B cell (primary cell): ENCODE measurements around the gene KIF9. TPM values are rescaled to one million over a fixed set of nuclear protein-coding genes. Genes with fewer than 3 reads are reported as not detected.

ENCODE experiments used
- ATAC-seq: fragments of 200-7000 bp; cut with Tn5 transposase; one replicate; pipeline ENCODE4 v1.10.0; 2021; ENCODE audit warnings: low read depth, mild to moderate bottlenecking, moderate number of reproducible peaks, moderate library complexity
- CTCF ChIA-PET: fragments of 350-600 bp; sonication (Branson Sonifier 250); formaldehyde crosslinking; loops from one replicate; lab custom pipeline; 2021; ENCODE audit warnings: antibody characterized with exemption, inconsistent platforms; lab: Charles Lee
- POLR2A ChIA-PET: fragments of 350-600 bp; sonication (Branson Sonifier 250); formaldehyde crosslinking; loops from one replicate; lab custom pipeline; 2021; ENCODE audit warnings: antibody characterized with exemption; lab: Charles Lee
- DNase-seq: peaks from one replicate; pipeline ENCODE4 v3.0.0; 2013
- H2AFZ ChIP-seq: 2 replicates; pipeline ENCODE4 v1.6.1; 2012; ENCODE audit warnings: mild to moderate bottlenecking, low read depth, low read length; ENCODE audit not compliant: insufficient read depth, poor library complexity, severe bottlenecking
- H3K27ac ChIP-seq, 2 donors: 1 replicate in 1 of 2; 2 replicates in 1 of 2; pipeline ENCODE4 v1.5.1; 2012 to 2013; ENCODE audit warnings: low read length in 2 of 2, mild to moderate bottlenecking in 2 of 2, moderate library complexity in 1 of 2
- H3K27me3 ChIP-seq, 4 experiments: fragments of 200-600 bp in 1 of 4; sonication (generic) in 1 of 4; replicated peaks in 1 of 4; 1 replicate in 2 of 4; 2 replicates in 2 of 4; pipeline versions ENCODE4 v1.6.1 to v1.7.0; 2013 to 2016; ENCODE audit warnings: low read length in 3 of 4, mild to moderate bottlenecking in 2 of 4, mixed read lengths in 1 of 4, moderate library complexity in 1 of 4; ENCODE audit not compliant: insufficient read depth in 4 of 4, control insufficient read depth in 3 of 4; ENCODE audit errors: control extremely low read depth in 1 of 4
- H3K36me3 ChIP-seq, 2 experiments: replicated peaks in 1 of 2; 1 replicate in 1 of 2; 2 replicates in 1 of 2; pipeline versions ENCODE4 v1.6.1 to v1.7.1; 2013; ENCODE audit warnings: low read length in 1 of 2; ENCODE audit not compliant: insufficient read depth in 2 of 2, control insufficient read depth in 1 of 2; ENCODE audit errors: control extremely low read depth in 1 of 2, extremely low read depth in 1 of 2
- H3K4me1 ChIP-seq, 2 donors: fragments of 200-600 bp in 1 of 2; sonication (generic) in 1 of 2; 1 replicate in 1 of 2; 2 replicates in 1 of 2; pipeline versions ENCODE4 v1.5.1 to v1.6.1; 2013 to 2017; ENCODE audit warnings: low read length in 2 of 2; ENCODE audit not compliant: control insufficient read depth in 2 of 2, insufficient read depth in 2 of 2
- H3K4me2 ChIP-seq: replicated peaks from 2 replicates; pipeline ENCODE3; 2012; ENCODE audit warnings: mild to moderate bottlenecking, low read depth, low read length; ENCODE audit not compliant: poor library complexity, severe bottlenecking
- H3K4me3 ChIP-seq, 5 experiments: fragments of 200-600 bp in 1 of 5; sonication (generic) in 1 of 5; 1 replicate in 3 of 5; 2 replicates in 2 of 5; pipeline versions ENCODE4 v1.5.1 to v1.7.0; 2011 to 2016; ENCODE audit warnings: low read length in 4 of 5, mild to moderate bottlenecking in 4 of 5, low read depth in 2 of 5, control low read depth in 1 of 5, moderate library complexity in 1 of 5; ENCODE audit not compliant: insufficient read depth in 1 of 5; ENCODE audit errors: control extremely low read depth in 1 of 5, extremely low read depth in 1 of 5
- H3K79me2 ChIP-seq: fragments of 200-600 bp; sonication (generic); one replicate; pipeline ENCODE4 v1.6.0; 2016; ENCODE audit warnings: low read length; ENCODE audit not compliant: control insufficient read depth, insufficient read depth
- H3K9ac ChIP-seq: fragments of 200-600 bp; sonication (generic); 2 replicates; pipeline ENCODE4 v1.6.1; 2017; ENCODE audit warnings: mild to moderate bottlenecking, low read length, moderate library complexity
- H3K9me3 ChIP-seq, 3 donors: one replicate each; pipeline versions ENCODE4 v1.6.1 to v1.7.1; 2013; ENCODE audit warnings: low read length in 2 of 3; ENCODE audit not compliant: control insufficient read depth in 2 of 3, insufficient read depth in 1 of 3; ENCODE audit errors: control extremely low read depth in 1 of 3
- H4K20me1 ChIP-seq: 2 replicates; pipeline ENCODE4 v1.6.0; 2012; ENCODE audit warnings: mild to moderate bottlenecking, low read length; ENCODE audit not compliant: insufficient read depth, control insufficient read depth, poor library complexity, severe bottlenecking
- H3K27ac Mint-ChIP-seq: one replicate; pipeline ENCODE4 v1.8.0; 2021; ENCODE audit warnings: mixed read lengths
- H3K27me3 Mint-ChIP-seq: one replicate; pipeline ENCODE4 v1.8.0; 2021; ENCODE audit warnings: mixed read lengths
- H3K4me1 Mint-ChIP-seq: one replicate; pipeline ENCODE4 v1.8.0; 2021; ENCODE audit warnings: mixed read lengths
- H3K4me3 Mint-ChIP-seq: one replicate; pipeline ENCODE4 v1.8.0; 2021; ENCODE audit warnings: mixed read lengths
- H3K9me3 Mint-ChIP-seq: one replicate; pipeline ENCODE4 v1.8.0; 2022; ENCODE audit warnings: mixed read lengths; ENCODE audit not compliant: insufficient read depth
- CTCF ChIP-seq: fragments of 200-600 bp; IDR thresholded peaks from one replicate; pipeline ENCODE4 v1.8.0; 2022; ENCODE audit warnings: antibody characterized with exemption, mild to moderate bottlenecking
- EZH2 ChIP-seq: IDR thresholded peaks from 2 replicates; pipeline ENCODE4 v1.6.1; 2012; ENCODE audit warnings: borderline replicate concordance, low read depth, mild to moderate bottlenecking, moderate library complexity, low read length; ENCODE audit not compliant: insufficient read depth, poor library complexity, severe bottlenecking
- WGBS: methylation state at CpG from one replicate; pipeline ENCODE4 v1.1.5; 2013; ENCODE audit warnings: missing lambda C conversion rate; ENCODE audit not compliant: insufficient coverage; 5-methylcytosine and 5-hydroxymethylcytosine counted together
- intact Hi-C: fragments of 100-400 bp; cut with micrococcal nuclease; formaldehyde crosslinking; loops from one replicate; pipeline ENCODE4 v1.10.0; 2022
- polyA plus RNA-seq: library from polyadenylated mRNA; depleted of rRNA; stranded (reverse); fragments of >200 nt; gene quantifications from 2 replicates; pipeline ENCODE4 v1.2.3, GENCODE V29; 2012
- total RNA-seq, 2 donors: library from RNA; stranded (reverse); fragments of 120-200 nt in 1 of 2; gene quantifications; 1 replicate in 1 of 2; 2 replicates in 1 of 2; pipeline versions ENCODE4 v1.2.3 to v1.2.4, GENCODE V29; 2013 to 2022

KIF9 gene
- total and polyA plus RNA-seq, 2 donors (not counting 1 experiment from before 2014, with no cell fraction given) = 3.0 to 3.8 TPM

GRCh38 chr3:47228088-47228487, 54.5 kb downstream of the KIF9 start:
- intact Hi-C loops = no loop called here
- Histone ChIP-seq H3K4me1 (peaks cover 25 to 40% of the 10 kb centered on the region in 2 donors), H2AFZ (peak overlapping the region; percentile 68), H4K20me1 (no peaks in the 10 kb centered on the region), H3K79me2 (no peaks in the 10 kb centered on the region), H3K4me2 (peak overlapping the region; percentile 56), H3K27ac (no peak overlapping the region), H3K36me3 (no peaks in the 10 kb centered on the region), H3K9ac (no peak overlapping the region), H3K4me3 (no peak overlapping the region), H3K9me3 (no peaks in the 10 kb centered on the region), H3K27me3 (no peaks in the 10 kb centered on the region)
- Mint-ChIP-seq H3K4me1 (peaks cover 41% of the 10 kb centered on the region), H3K9me3 (no peaks in the 10 kb centered on the region), H3K27me3 (no peaks in the 10 kb centered on the region), H3K27ac (peak overlapping the region; percentile 57), H3K4me3 (peak overlapping the region; percentile 44)
- POLR2A ChIA-PET = no interaction called here
- WGBS = no CpG with 5 or more reads among the region's 1 CpG
- CTCF ChIA-PET = interaction anchor here (0.9 kb wide), 1 partner anchor 64 kb away, joined by 3 read pairs; no protein-coding TSS in a partner anchor
- ATAC-seq (no peak), DNase-seq (no peak)
- no peak for TF ChIP-seq CTCF

GRCh38 chr3:47227678-47228077, 54.9 kb downstream of the KIF9 start:
- 19% methylated on average over 2 of the region's 7 CpGs for WGBS
- intact Hi-C loops = no loop called here
- H3K9me3 Mint-ChIP-seq = no peaks in the 10 kb centered on the region
- Histone ChIP-seq H3K27me3 (no peaks in the 10 kb centered on the region), H4K20me1 (no peaks in the 10 kb centered on the region), H3K27ac (no peak overlapping the region), H3K36me3 (no peaks in the 10 kb centered on the region), H3K79me2 (no peaks in the 10 kb centered on the region), H3K9me3 (no peaks in the 10 kb centered on the region), H3K4me3 (no peak overlapping the region), H3K4me1 (peaks cover 25 to 40% of the 10 kb centered on the region in 2 donors), H2AFZ (peak overlapping the region; percentile 68), H3K9ac (no peak overlapping the region), H3K4me2 (peak overlapping the region; percentile 56)
- DNase-seq (peak; percentile 62), ATAC-seq (peak; percentile 78)
- H3K27ac Mint-ChIP-seq = peak overlapping the region; percentile 57
- CTCF ChIA-PET = interaction anchor here (0.9 kb wide), 1 partner anchor 63 kb away, joined by 3 read pairs; no protein-coding TSS in a partner anchor
- H3K4me1 Mint-ChIP-seq = peaks cover 41% of the 10 kb centered on the region
- no peaks in the 10 kb centered on the region for H3K27me3 Mint-ChIP-seq
- TF ChIP-seq CTCF = no peak
- no peak for TF ChIP-seq EZH2
- POLR2A ChIA-PET = interaction anchor here (0.6 kb wide), 1 partner anchor 68 kb away, joined by 6 read pairs; no protein-coding TSS in a partner anchor
- peak overlapping the region; percentile 44 for H3K4me3 Mint-ChIP-seq
